D721Med (cell line): Measurements from ENCODE around the gene SERP2.

Source experiments
- DNase-seq: peaks from one replicate; pipeline ENCODE4 v3.0.0; 2011; ENCODE audit warnings: low spot score; ENCODE audit not compliant: insufficient read length
- FAIRE-seq: peaks from 2 replicates; lab custom pipeline; 2011; peaks lifted over from hg19 to GRCh38; lab: Jason Lieb, UNC
- TF ChIP-seq, protein P1 (sequence below): IDR thresholded peaks from 2 replicates; pipeline ENCODE4 v1.5.1; 2012; ENCODE audit warnings: mild to moderate bottlenecking, control low read depth; ENCODE audit not compliant: insufficient read depth; ENCODE audit errors: missing control alignments

The SERP2 gene

DNA sequence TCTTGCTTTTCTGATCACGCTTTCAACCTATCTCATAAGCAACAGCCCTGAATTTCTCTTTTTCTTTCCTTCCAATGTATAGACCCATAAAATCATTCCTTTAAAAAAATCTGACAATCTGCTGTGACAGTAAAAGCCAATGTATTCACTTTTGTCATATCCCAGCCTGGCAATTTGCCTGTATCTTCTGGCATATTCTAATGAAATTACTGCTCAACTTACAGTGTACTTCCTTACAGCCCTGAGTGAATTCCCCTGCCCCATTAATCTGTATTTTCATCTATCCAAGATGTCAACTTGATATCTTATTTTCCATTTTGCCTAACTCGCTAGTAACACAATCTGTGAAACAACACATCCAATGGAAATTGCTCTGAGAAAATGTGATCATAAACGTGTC is 18.0 kb upstream of the SERP2 start:
- no peak for DNase-seq
- FAIRE-seq, result no peak
- TF ChIP-seq, protein P1, sequence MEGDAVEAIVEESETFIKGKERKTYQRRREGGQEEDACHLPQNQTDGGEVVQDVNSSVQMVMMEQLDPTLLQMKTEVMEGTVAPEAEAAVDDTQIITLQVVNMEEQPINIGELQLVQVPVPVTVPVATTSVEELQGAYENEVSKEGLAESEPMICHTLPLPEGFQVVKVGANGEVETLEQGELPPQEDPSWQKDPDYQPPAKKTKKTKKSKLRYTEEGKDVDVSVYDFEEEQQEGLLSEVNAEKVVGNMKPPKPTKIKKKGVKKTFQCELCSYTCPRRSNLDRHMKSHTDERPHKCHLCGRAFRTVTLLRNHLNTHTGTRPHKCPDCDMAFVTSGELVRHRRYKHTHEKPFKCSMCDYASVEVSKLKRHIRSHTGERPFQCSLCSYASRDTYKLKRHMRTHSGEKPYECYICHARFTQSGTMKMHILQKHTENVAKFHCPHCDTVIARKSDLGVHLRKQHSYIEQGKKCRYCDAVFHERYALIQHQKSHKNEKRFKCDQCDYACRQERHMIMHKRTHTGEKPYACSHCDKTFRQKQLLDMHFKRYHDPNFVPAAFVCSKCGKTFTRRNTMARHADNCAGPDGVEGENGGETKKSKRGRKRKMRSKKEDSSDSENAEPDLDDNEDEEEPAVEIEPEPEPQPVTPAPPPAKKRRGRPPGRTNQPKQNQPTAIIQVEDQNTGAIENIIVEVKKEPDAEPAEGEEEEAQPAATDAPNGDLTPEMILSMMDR, result no peak

DNA sequence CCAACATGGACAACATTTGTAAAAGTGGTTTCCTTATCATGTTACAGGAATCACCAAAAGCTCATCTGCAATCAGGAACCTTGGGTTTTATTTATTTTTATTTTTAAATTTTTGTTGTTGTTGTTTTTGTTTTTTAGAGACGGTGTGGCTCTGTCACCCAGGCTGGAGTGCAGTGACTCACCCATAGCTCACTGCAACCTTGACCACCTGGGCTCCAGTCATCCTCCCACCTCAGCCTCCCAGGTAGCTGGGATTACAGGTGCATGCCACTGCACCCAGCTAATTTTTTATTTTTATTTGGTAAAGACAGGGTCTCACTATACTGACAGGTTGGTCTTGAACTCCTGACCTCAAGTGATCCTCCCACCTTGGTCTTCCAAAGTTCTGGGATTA is 13.6 kb upstream of the SERP2 start:
- DNase-seq, result no peak

DNA sequence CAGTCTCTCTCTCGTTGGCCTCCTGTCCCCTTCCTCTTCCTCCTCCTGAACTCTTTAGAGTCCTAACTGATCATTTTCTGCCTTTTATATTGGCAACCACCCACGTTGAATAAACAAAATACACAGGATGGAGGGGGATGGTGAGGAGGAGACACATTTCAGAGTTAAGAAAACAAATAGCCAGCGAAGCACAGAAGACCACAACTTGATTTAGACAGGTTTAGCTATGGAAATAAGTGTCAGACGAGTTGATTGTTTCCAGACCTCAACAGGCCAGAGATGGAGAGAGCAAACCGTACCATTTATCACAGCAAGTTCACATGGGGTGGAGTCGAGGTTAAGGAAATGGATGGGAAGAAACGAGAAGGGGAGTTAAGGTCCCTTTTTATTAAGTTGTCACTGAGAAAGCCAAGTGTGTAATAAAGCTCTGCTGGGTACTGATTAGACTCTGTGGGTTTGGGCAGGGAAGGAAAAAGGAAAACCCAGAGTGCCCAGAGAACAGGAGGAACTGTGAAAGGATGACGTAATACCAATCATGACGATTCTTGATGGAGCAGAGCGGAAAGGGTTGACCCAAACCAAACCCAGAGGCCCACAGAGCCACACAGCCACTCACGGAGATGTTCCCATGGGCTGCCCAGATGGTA is 11.1 kb upstream of the SERP2 start:
- TF ChIP-seq, protein P1, result no peak
- FAIRE-seq (no peak), DNase-seq (no peak)

More for the DNA sequence above, 13.6 kb upstream of the SERP2 start:
- no peak for FAIRE-seq
- TF ChIP-seq, protein P1, result no peak

DNA sequence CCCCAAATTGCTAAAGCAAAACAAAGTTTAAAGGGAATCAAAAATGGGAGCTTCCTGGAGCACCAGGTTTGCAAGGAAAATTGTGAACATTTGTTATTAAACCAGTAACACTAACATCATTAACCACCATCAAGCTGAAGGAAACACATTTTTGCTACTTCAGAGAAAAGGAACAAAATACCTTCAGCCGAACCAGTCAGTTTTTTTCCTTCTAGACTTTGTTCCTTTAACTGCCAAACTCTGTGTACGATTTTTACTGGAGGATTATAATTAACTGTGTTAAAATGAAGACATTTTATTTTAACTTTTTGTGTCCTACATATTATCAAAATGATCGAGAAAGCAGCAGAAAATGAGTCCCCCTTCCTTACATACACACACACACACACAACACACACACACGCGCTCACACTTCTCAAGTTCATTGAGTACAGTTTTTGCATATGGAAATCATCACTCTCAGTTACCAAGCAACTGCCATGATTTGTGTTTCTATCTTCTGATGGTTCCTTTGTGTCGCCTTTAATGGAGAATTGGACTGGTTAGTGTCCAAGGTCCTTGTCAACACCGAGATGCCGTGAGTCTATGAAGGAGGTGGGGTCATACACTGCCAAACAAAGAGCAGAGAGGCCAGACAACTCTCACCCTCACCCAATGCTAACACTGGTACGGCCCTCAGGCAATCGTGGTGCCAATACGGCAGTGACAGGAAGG is 9.8 kb upstream of the SERP2 start:
- TF ChIP-seq, protein P1, result no peak
- FAIRE-seq, result no peak
- DNase-seq, result no peak

DNA sequence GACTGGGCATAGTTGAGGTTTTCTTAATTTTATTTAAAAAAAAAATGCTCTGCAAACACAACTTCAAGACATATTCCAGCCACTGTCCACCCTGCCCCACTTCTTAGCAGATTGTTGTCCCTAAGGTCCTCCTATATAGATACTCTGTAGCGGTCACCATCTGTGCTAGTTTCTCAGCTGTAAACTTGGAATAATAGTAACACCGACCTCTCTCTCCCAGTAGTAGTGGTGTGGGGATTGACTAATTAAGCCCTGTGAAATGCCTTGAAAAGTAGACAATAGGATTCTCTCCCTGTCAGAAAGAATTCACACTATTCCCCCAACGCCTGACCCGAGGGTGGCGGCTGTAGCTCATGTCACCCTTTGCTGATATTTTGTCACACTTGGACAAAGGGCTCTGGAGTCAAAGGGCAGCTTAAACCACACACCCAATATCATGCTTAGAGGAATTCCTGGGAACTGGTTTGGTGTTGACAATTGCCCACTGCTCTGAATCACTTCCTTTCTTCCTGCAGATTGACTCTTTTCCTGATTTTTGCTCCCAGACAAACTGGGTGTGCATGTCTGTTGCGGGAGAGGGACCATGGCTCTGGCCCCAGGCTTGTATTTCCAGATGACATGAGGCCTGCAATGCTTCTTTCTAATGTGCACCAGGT is 9.2 kb upstream of the SERP2 start:
- FAIRE-seq (no peak), DNase-seq (no peak)
- TF ChIP-seq, protein P1, result no peak

DNA sequence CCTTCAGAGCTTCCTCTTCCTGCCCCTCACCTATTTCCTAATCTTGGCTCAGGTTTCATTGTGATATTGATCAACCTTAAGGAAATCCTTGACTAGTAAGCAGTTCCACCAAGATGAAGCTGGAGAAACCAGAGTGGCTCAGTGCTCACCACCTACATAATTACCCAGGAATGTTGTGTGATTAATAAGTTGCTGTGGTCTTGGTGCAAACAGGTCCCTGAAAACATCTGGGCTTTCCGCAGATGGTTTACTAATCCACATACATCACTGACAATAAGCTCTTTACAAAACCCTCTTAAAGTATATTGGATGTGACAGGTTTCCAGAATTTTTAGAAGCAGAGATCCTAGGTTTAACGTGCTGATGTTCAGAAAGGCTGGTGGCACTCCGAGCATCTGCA is 8.6 kb upstream of the SERP2 start:
- FAIRE-seq, result no peak
- DNase-seq, result no peak
- TF ChIP-seq, protein P1, result no peak

DNA sequence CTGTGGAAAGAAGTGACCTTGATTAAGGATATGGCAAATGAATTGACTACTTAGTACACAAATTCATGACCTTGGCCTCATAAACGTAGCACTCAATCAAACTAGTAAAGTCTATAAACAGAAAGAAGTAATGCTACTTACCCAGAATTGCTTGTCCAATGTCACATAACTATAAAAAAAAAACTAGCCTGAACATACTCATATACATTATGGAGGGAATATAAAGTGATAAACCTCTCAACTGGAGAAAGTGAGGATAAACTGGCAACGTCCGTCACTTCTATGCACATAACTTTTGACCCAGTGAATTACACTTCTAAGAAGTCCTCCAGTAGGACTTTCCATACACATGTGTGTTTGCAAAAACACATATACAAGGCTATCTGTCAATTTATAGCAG is 7.7 kb upstream of the SERP2 start:
- TF ChIP-seq, protein P1, result no peak
- DNase-seq (no peak), FAIRE-seq (no peak)
